DND-41 (cell line): Measurements from ENCODE around the gene BBS1.

ENCODE experiments used
- ATAC-seq: fragments of 200-7000 bp; cut with Tn5 transposase; 3 replicates; pipeline ENCODE4 v1.9.1; 2021; ENCODE audit warnings: low read depth; ENCODE audit not compliant: insufficient read depth
- DNase-seq: peaks from one replicate; pipeline ENCODE4 v3.0.0-alpha.2; 2020
- H2AFZ ChIP-seq: 2 replicates; pipeline ENCODE4 v1.6.0; 2012; ENCODE audit warnings: low read depth, low read length
- H3K27ac ChIP-seq: 2 replicates; pipeline ENCODE4 v1.5.1; 2012; ENCODE audit warnings: low read length, inconsistent platforms
- H3K27me3 ChIP-seq: fragments of 200-600 bp; sonication (generic); 2 replicates; pipeline ENCODE4 v1.6.0; 2012; ENCODE audit warnings: low read length, mild to moderate bottlenecking, inconsistent platforms; ENCODE audit not compliant: insufficient read depth, poor library complexity
- H3K36me3 ChIP-seq: 2 replicates; pipeline ENCODE4 v1.5.1; 2012; ENCODE audit warnings: low read length, inconsistent platforms; ENCODE audit not compliant: insufficient read depth
- H3K4me1 ChIP-seq: 2 replicates; pipeline ENCODE4 v1.5.1; 2012; ENCODE audit warnings: mild to moderate bottlenecking, low read length; ENCODE audit not compliant: insufficient read depth
- H3K4me2 ChIP-seq: 2 replicates; pipeline ENCODE4 v1.6.0; 2012; ENCODE audit warnings: mild to moderate bottlenecking, moderate library complexity, low read length, inconsistent platforms; ENCODE audit not compliant: insufficient read depth
- H3K4me3 ChIP-seq, 2 experiments: fragments of 200-600 bp in 1 of 2; shearing (Covaris generic) in 1 of 2; 2 replicates each; pipeline ENCODE4 v1.5.1; 2012 to 2016; ENCODE audit warnings: inconsistent platforms in 2 of 2, low read length in 2 of 2, mild to moderate bottlenecking in 2 of 2, low read depth in 1 of 2, moderate library complexity in 1 of 2
- H3K79me2 ChIP-seq: 2 replicates; pipeline ENCODE4 v1.6.0; 2012; ENCODE audit warnings: low read length, inconsistent platforms; ENCODE audit not compliant: insufficient read depth
- H3K9ac ChIP-seq: 2 replicates; pipeline ENCODE4 v1.6.0; 2012; ENCODE audit warnings: low read depth, mild to moderate bottlenecking, inconsistent platforms, low read length, moderate library complexity
- H3K9me3 ChIP-seq: 2 replicates; pipeline ENCODE4 v1.5.1; 2012; ENCODE audit warnings: low read length, moderate library complexity, mild to moderate bottlenecking, inconsistent platforms; ENCODE audit not compliant: insufficient read depth, severe bottlenecking
- H4K20me1 ChIP-seq: 2 replicates; pipeline ENCODE4 v1.6.0; 2012; ENCODE audit warnings: low read length; ENCODE audit not compliant: insufficient read depth
- CTCF ChIP-seq: IDR thresholded peaks from 2 replicates; pipeline ENCODE4 v1.5.1; 2012; ENCODE audit warnings: borderline replicate concordance, low read length, moderate library complexity, mild to moderate bottlenecking; ENCODE audit not compliant: poor library complexity, severe bottlenecking; ENCODE audit errors: extremely low read depth
- EZH2 ChIP-seq: IDR thresholded peaks from 3 replicates; pipeline ENCODE4 v1.6.1; 2012; ENCODE audit warnings: borderline replicate concordance, low read depth, mild to moderate bottlenecking, moderate library complexity, low read length, inconsistent platforms; ENCODE audit not compliant: severe bottlenecking

Gene BBS1

GRCh38 chr11:66509131-66509561 lies 1.3 kb upstream of the BBS1 start:
- no peaks in the 10 kb centered on the region for H3K27me3 ChIP-seq
- peaks cover 15% of the 10 kb centered on the region for H3K79me2 ChIP-seq
- no peak overlapping the region for H3K9ac ChIP-seq
- DNase-seq: no peak
- no peak overlapping the region for H3K4me2 ChIP-seq
- H3K4me1 ChIP-seq: peaks cover 24% of the 10 kb centered on the region
- no peaks in the 10 kb centered on the region for H4K20me1 ChIP-seq
- no peak overlapping the region for H2AFZ ChIP-seq
- ATAC-seq: no peak
- H3K9me3 ChIP-seq: no peaks in the 10 kb centered on the region
- H3K4me3 ChIP-seq: no peak overlapping the region
- H3K36me3 ChIP-seq: peaks cover 40% of the 10 kb centered on the region
- no peak overlapping the region for H3K27ac ChIP-seq
- TF ChIP-seq EZH2 (no peak), CTCF (no peak)

- peak overlapping the region; percentile 67 for H3K9ac ChIP-seq
- TF ChIP-seq EZH2 (no peak), CTCF (no peak)
- peaks cover 15% of the 10 kb centered on the region for H3K79me2 ChIP-seq
- H3K9me3 ChIP-seq: no peaks in the 10 kb centered on the region
- peaks cover 24% of the 10 kb centered on the region for H3K4me1 ChIP-seq
- H3K36me3 ChIP-seq: peaks cover 39% of the 10 kb centered on the region
- peak overlapping the region; percentile 83 to 88 for H3K4me3 ChIP-seq
- peak overlapping the region; percentile 55 for H3K27ac ChIP-seq
- peak overlapping the region; percentile 96 for H2AFZ ChIP-seq
- H4K20me1 ChIP-seq: no peaks in the 10 kb centered on the region
- DNase-seq (no peak), ATAC-seq (no peak)
- peak overlapping the region; percentile 95 for H3K4me2 ChIP-seq
- no peaks in the 10 kb centered on the region for H3K27me3 ChIP-seq
These were observed 530 bp downstream of the BBS1 start for GRCh38 chr11:66510990-66511339.

GRCh38 chr11:66523611-66524010 lies 13.2 kb downstream of the BBS1 start:
- Histone ChIP-seq H4K20me1 (no peaks in the 10 kb centered on the region), H3K4me3 (no peak overlapping the region), H3K79me2 (no peaks in the 10 kb centered on the region), H3K9me3 (no peaks in the 10 kb centered on the region), H3K4me1 (no peaks in the 10 kb centered on the region), H3K9ac (no peak overlapping the region), H3K27ac (no peak overlapping the region), H3K4me2 (no peak overlapping the region), H3K36me3 (peaks cover 37% of the 10 kb centered on the region; the same call in 1 of the 2 replicates), H3K27me3 (no peaks in the 10 kb centered on the region), H2AFZ (no peak overlapping the region)
- ATAC-seq: no peak
- no peak for DNase-seq
- no peak for TF ChIP-seq CTCF
